Endothelial cell of umbilical vein (primary cell): ENCODE data around the gene DDX39A. TPM values are rescaled to one million over a fixed set of nuclear protein-coding genes. Genes with fewer than 3 reads are reported as not detected.
"Not testable (repeated sequence)": the region's sequence is repeated elsewhere in the genome, so short reads cannot be mapped to it uniquely, and the experiment has no call there.

ENCODE experiments used
- BruUV-seq: library from RNA; stranded (reverse); fragments of 400-500 nt; replicated peaks from 2 replicates; lab custom pipeline; 2021; lab: Mats Ljungman, UMichigan
- CTCF ChIA-PET: fragments of 300-600, 350-600 bp; sonication (Branson Sonifier 250); formaldehyde crosslinking; loops from one replicate; lab custom pipeline; 2021; ENCODE audit warnings: antibody characterized with exemption, inconsistent platforms; lab: Charles Lee
- POLR2A ChIA-PET: fragments of 300-600, 350-600 bp; sonication (Branson Sonifier 250); formaldehyde crosslinking; loops from one replicate; lab custom pipeline; 2021; ENCODE audit warnings: antibody characterized with exemption, inconsistent platforms; lab: Charles Lee
- DNase-seq: peaks from one replicate; pipeline ENCODE4 v3.0.0-alpha.2; 2011; ENCODE audit warnings: low read depth, low spot score
- FAIRE-seq: peaks from 2 replicates; lab custom pipeline; 2011; peaks lifted over from hg19 to GRCh38; lab: Jason Lieb, UNC
- H2AFZ ChIP-seq: 2 replicates; pipeline ENCODE4 v1.6.0; 2012; ENCODE audit warnings: low read depth, low read length, control low read depth, inconsistent platforms
- H3K27ac ChIP-seq: 2 replicates; pipeline ENCODE4 v1.5.1; 2011; ENCODE audit warnings: low read depth, mild to moderate bottlenecking, control low read depth, low read length, moderate library complexity; ENCODE audit not compliant: insufficient read depth
- H3K27me3 ChIP-seq, 2 experiments: 2 replicates each; pipeline versions ENCODE4 v1.6.0 to v1.6.1; 2011; ENCODE audit warnings: low read length in 2 of 2, mixed read lengths in 1 of 2; ENCODE audit not compliant: control insufficient read depth in 2 of 2, insufficient read depth in 2 of 2
- H3K36me3 ChIP-seq, 2 experiments: 2 replicates in 1 of 2; 3 replicates in 1 of 2; pipeline ENCODE4 v1.5.1; 2011; ENCODE audit warnings: low read length in 2 of 2, mild to moderate bottlenecking in 1 of 2, moderate library complexity in 1 of 2; ENCODE audit not compliant: control insufficient read depth in 2 of 2, insufficient read depth in 2 of 2; ENCODE audit errors: extremely low read depth in 1 of 2
- H3K4me1 ChIP-seq: 3 replicates; pipeline ENCODE4 v1.5.1; 2011; ENCODE audit warnings: mild to moderate bottlenecking, low read length; ENCODE audit not compliant: control insufficient read depth, insufficient read depth; ENCODE audit errors: extremely low read depth
- H3K4me2 ChIP-seq: 2 replicates; pipeline ENCODE4 v1.6.1; 2011; ENCODE audit warnings: low read length, control low read depth, mixed read lengths; ENCODE audit not compliant: insufficient read depth
- H3K4me3 ChIP-seq, 3 experiments: fragments of 200-600 bp in 1 of 3; sonication (generic), shearing (Covaris generic) in 1 of 3; replicated peaks in 1 of 3; 2 replicates each; pipeline ENCODE4 v1.5.1; 2011 to 2016; ENCODE audit warnings: control low read depth in 3 of 3, low read length in 3 of 3, mild to moderate bottlenecking in 2 of 3, inconsistent platforms in 1 of 3, low read depth in 1 of 3, moderate library complexity in 1 of 3; ENCODE audit not compliant: insufficient read depth in 1 of 3
- H3K79me2 ChIP-seq: 2 replicates; pipeline ENCODE4 v1.6.0; 2012; ENCODE audit warnings: low read length, inconsistent platforms; ENCODE audit not compliant: control insufficient read depth, insufficient read depth
- H3K9ac ChIP-seq: replicated peaks from 2 replicates; pipeline ENCODE3; 2011; ENCODE audit warnings: low read length, control low read depth; ENCODE audit not compliant: insufficient read depth; ENCODE audit errors: extremely low read depth
- H3K9me1 ChIP-seq: replicated peaks from 3 replicates; pipeline ENCODE4 v1.6.0; 2011; ENCODE audit warnings: mild to moderate bottlenecking, low read length; ENCODE audit not compliant: control insufficient read depth, insufficient read depth; ENCODE audit errors: extremely low read depth
- H3K9me3 ChIP-seq: replicated peaks from 2 replicates; pipeline ENCODE4 v1.5.1; 2012; ENCODE audit warnings: low read length, inconsistent platforms; ENCODE audit not compliant: control insufficient read depth, insufficient read depth
- H4K20me1 ChIP-seq: replicated peaks from 2 replicates; pipeline ENCODE3; 2011; ENCODE audit warnings: mild to moderate bottlenecking, low read length; ENCODE audit not compliant: control insufficient read depth, insufficient read depth; ENCODE audit errors: extremely low read depth
- CTCF ChIP-seq, 2 donors: IDR thresholded peaks; 1 replicate in 1 of 2; 2 replicates in 1 of 2; pipeline ENCODE4 v1.5.1; 2011; ENCODE audit warnings: low read length in 2 of 2, mild to moderate bottlenecking in 2 of 2, moderate library complexity in 2 of 2, control low read depth in 1 of 2, inconsistent platforms in 1 of 2, low read depth in 1 of 2; ENCODE audit not compliant: insufficient read depth in 1 of 2; ENCODE audit errors: extremely low read depth in 1 of 2
- FOS ChIP-seq: IDR thresholded peaks from 2 replicates; pipeline ENCODE4 v1.6.1; 2011; ENCODE audit warnings: mild to moderate bottlenecking, low read length, moderate library complexity, borderline replicate concordance; ENCODE audit not compliant: insufficient read depth
- GATA2 ChIP-seq: IDR thresholded peaks from 2 replicates; pipeline ENCODE4 v1.7.0; 2011; ENCODE audit warnings: low read depth, mild to moderate bottlenecking, moderate library complexity, mixed read lengths, low read length; ENCODE audit not compliant: insufficient read length, insufficient read depth
- JUN ChIP-seq: IDR thresholded peaks from 2 replicates; pipeline ENCODE4 v1.6.1; 2011; ENCODE audit warnings: borderline replicate concordance, low read depth; ENCODE audit not compliant: insufficient read length, insufficient read depth
- dilution Hi-C: fragments of 300-500 bp; cut with MboI; formaldehyde crosslinking; loops from one replicate; pipeline ENCODE4 v1.15.0; 2019; ENCODE audit warnings: low sequenced_read_pairs; ENCODE audit not compliant: extremely low pct_ligation_motif_present
- intact Hi-C: fragments of 100-400 bp; cut with micrococcal nuclease; formaldehyde crosslinking; loops from one replicate; pipeline ENCODE4 v1.10.0; 2022
- polyA plus RNA-seq, 4 experiments: library from polyadenylated mRNA; depleted of rRNA in 3 of 4; stranded (reverse) in 3 of 4; unstranded in 1 of 4; fragments of >200 nt; gene quantifications; 2 replicates each; pipeline versions ENCODE4 v1.2.1 to v1.2.3, GENCODE V29; 2011 to 2012; ENCODE audit warnings: missing spikeins in 1 of 4
- total RNA-seq: library from RNA; stranded (reverse); gene quantifications from 2 replicates; pipeline ENCODE4 v1.2.3, GENCODE V29; 2021

Gene DDX39A
- total and polyA plus RNA-seq, 2 donors (not counting 3 experiments of a cell fraction or from before 2014, with no cell fraction given), result 157 to 158 TPM

- no TSS peak for BruUV-seq
- Histone ChIP-seq H3K9me3 (no peaks in the 10 kb centered on the region), H3K9ac (no peak overlapping the region), H3K9me1 (no peaks in the 10 kb centered on the region), H3K4me3 (no peak overlapping the region), H3K4me2 (no peak overlapping the region), H3K36me3 (no peaks in the 10 kb centered on the region), H2AFZ (no peak overlapping the region), H4K20me1 (no peaks in the 10 kb centered on the region), H3K79me2 (no peaks in the 10 kb centered on the region), H3K27ac (no peak overlapping the region), H3K4me1 (no peaks in the 10 kb centered on the region), H3K27me3 (no peaks in the 10 kb centered on the region)
- DNase-seq (no peak), FAIRE-seq (no peak)
- intact Hi-C loops, result no loop called here
- ChIA-PET CTCF (interaction anchor here (1.7 kb wide), 1 partner anchor 264 kb away, joined by 3 read pairs; the partner anchor contains the start of gene ASF1B), POLR2A (no interaction called here)
- no peak for TF ChIP-seq FOS
- TF ChIP-seq CTCF (IDR thresholded peaks at IDR 0.05; ENCODE audit: extremely low read depth in 1 of 2, insufficient read depth in 1 of 2, low read depth in 1 of 2, low read length in 2 of 2), result no peak
- no peak for TF ChIP-seq GATA2
- no peak for TF ChIP-seq JUN
- dilution Hi-C loops, result no loop called here
Measured at GRCh38 chr19:14400951-14401431, 18.1 kb downstream of the DDX39A start.

GRCh38 chr19:14397168-14397567, 22.0 kb downstream of the DDX39A start:
- H3K9me1 ChIP-seq, H3K4me1 ChIP-seq, H3K36me3 ChIP-seq, BruUV-seq, H3K9me3 ChIP-seq, CTCF ChIA-PET, H3K27ac ChIP-seq, H3K9ac ChIP-seq, FAIRE-seq, H3K79me2 ChIP-seq, dilution Hi-C loops, intact Hi-C loops, H3K27me3 ChIP-seq, H3K4me3 ChIP-seq, H2AFZ ChIP-seq, H3K4me2 ChIP-seq, DNase-seq, H4K20me1 ChIP-seq: not testable (repeated sequence)
- POLR2A ChIA-PET, result interaction anchor here (0.6 kb wide), 1 partner anchor 21 kb away, joined by 5 read pairs; no protein-coding TSS in a partner anchor

GRCh38 chr19:14396730-14397129, 22.4 kb downstream of the DDX39A start:
- H4K20me1 ChIP-seq, FAIRE-seq, H3K79me2 ChIP-seq, H3K4me1 ChIP-seq, BruUV-seq, CTCF ChIA-PET, H3K27ac ChIP-seq, dilution Hi-C loops, DNase-seq, H3K27me3 ChIP-seq, H3K4me3 ChIP-seq, intact Hi-C loops, H3K9ac ChIP-seq, H3K4me2 ChIP-seq, H3K9me3 ChIP-seq, H3K36me3 ChIP-seq, H3K9me1 ChIP-seq, H2AFZ ChIP-seq, POLR2A ChIA-PET: not testable (repeated sequence)
